Panc1 (cell line): ENCODE results near the gene NUMBL. TPM values are rescaled to one million over a fixed set of nuclear protein-coding genes. Genes with fewer than 3 reads are reported as not detected.

Experiments used
- ATAC-seq: fragments of 200-7000 bp; cut with Tn5 transposase; 2 replicates; pipeline ENCODE4 v1.9.1; 2020; ENCODE audit warnings: mild to moderate bottlenecking, moderate library complexity
- BruUV-seq: library from RNA; stranded (reverse); fragments of 400-500 nt; replicated peaks from 2 replicates; lab custom pipeline; 2021; lab: Mats Ljungman, UMichigan
- CTCF ChIA-PET: fragments of 300-600 bp; sonication (Branson Sonifier 250); formaldehyde crosslinking; loops from one replicate; lab custom pipeline; 2022; ENCODE audit warnings: antibody characterized with exemption; lab: Charles Lee
- POLR2A ChIA-PET: fragments of 300-600 bp; sonication (Branson Sonifier 250); formaldehyde crosslinking; loops from one replicate; lab custom pipeline; 2022; ENCODE audit warnings: antibody characterized with exemption; lab: Charles Lee
- DNase-seq: peaks from one replicate; pipeline ENCODE4 v3.0.0-alpha.2; 2010; ENCODE audit warnings: low read depth, low spot score
- H3K27ac ChIP-seq: 2 replicates; pipeline ENCODE4 v1.5.1; 2011; ENCODE audit warnings: mild to moderate bottlenecking, low read length, inconsistent platforms
- H3K27me3 ChIP-seq: fragments of 200-500 bp; sonication (Bioruptor generic); 2 replicates; pipeline ENCODE4 v1.6.0; 2014; ENCODE audit warnings: low read length, inconsistent platforms; ENCODE audit not compliant: control insufficient read depth, insufficient read depth
- H3K36me3 ChIP-seq: fragments of 200-500 bp; sonication (Bioruptor generic); 2 replicates; pipeline ENCODE4 v1.5.1; 2014; ENCODE audit warnings: inconsistent platforms, mild to moderate bottlenecking, low read length, moderate library complexity; ENCODE audit not compliant: control insufficient read depth, insufficient read depth
- H3K4me1 ChIP-seq: 2 replicates; pipeline ENCODE4 v1.5.1; 2011; ENCODE audit warnings: inconsistent platforms, mild to moderate bottlenecking, low read length, moderate library complexity; ENCODE audit not compliant: control insufficient read depth, insufficient read depth
- H3K4me3 ChIP-seq, 2 experiments: 2 replicates each; pipeline ENCODE4 v1.5.1; 2011 to 2012; ENCODE audit warnings: low read depth in 2 of 2, low read length in 2 of 2, mild to moderate bottlenecking in 2 of 2, inconsistent platforms in 1 of 2, moderate library complexity in 1 of 2
- H3K9me3 ChIP-seq: fragments of 200-500 bp; sonication (Bioruptor generic); 2 replicates; pipeline ENCODE4 v1.5.1; 2014; ENCODE audit warnings: low read depth, mild to moderate bottlenecking, inconsistent platforms, low read length, moderate library complexity; ENCODE audit not compliant: control insufficient read depth, insufficient read depth
- POLR2AphosphoS5 ChIP-seq: IDR thresholded peaks from 2 replicates; pipeline ENCODE4 v1.6.1; 2012; ENCODE audit warnings: mild to moderate bottlenecking, low read depth, low read length, moderate library complexity
- REST ChIP-seq, 2 experiments: IDR thresholded peaks; 2 replicates each; pipeline ENCODE4 v1.6.1; 2011 to 2012; ENCODE audit warnings: low read depth in 2 of 2, control low read depth in 1 of 2, low read length in 1 of 2, mild to moderate bottlenecking in 1 of 2, moderate library complexity in 1 of 2; ENCODE audit not compliant: insufficient read depth in 1 of 2
- SIN3A ChIP-seq: IDR thresholded peaks from 2 replicates; pipeline ENCODE4 v1.6.1; 2012; ENCODE audit warnings: low read depth, mild to moderate bottlenecking, low read length, moderate library complexity, borderline replicate concordance; ENCODE audit not compliant: insufficient read depth
- TCF7L2 ChIP-seq: IDR thresholded peaks from 2 replicates; pipeline ENCODE4 v1.6.1; 2011; ENCODE audit warnings: mild to moderate bottlenecking, low read depth, low read length, inconsistent platforms
- in situ Hi-C: cut with HindIII; loops from 2 replicates; pipeline ENCODE4 v1.10.0; 2016; ENCODE audit warnings: low sequenced_read_pairs, low pct_unique_long_range_greater_than_20kb
- intact Hi-C: fragments of 100-400 bp; cut with micrococcal nuclease; formaldehyde crosslinking; loops from one replicate; pipeline ENCODE4 v1.10.0; 2022; ENCODE audit not compliant: unreplicated experiment
- total RNA-seq: library from RNA; stranded (reverse); gene quantifications from one replicate; pipeline ENCODE4 v1.2.1, GENCODE V29; 2021; ENCODE audit not compliant: unreplicated experiment
- TF ChIP-seq, protein P1 (sequence below): fragments of 450-650 bp; IDR thresholded peaks from 2 replicates; pipeline ENCODE4 v1.5.1; 2017; ENCODE audit warnings: mild to moderate bottlenecking

Gene NUMBL
- total RNA-seq, 1 experiment from 2014 or later = 27.6 TPM

- H3K4me1 ChIP-seq = no peaks in the 10 kb centered on the region
- no peak for TF ChIP-seq REST (IDR thresholded peaks at IDR 0.05; ENCODE audit: insufficient read depth in 1 of 2, low read depth in 2 of 2, low read length in 1 of 2)
- TF ChIP-seq TCF7L2 = no peak
- TF ChIP-seq, protein P1, sequence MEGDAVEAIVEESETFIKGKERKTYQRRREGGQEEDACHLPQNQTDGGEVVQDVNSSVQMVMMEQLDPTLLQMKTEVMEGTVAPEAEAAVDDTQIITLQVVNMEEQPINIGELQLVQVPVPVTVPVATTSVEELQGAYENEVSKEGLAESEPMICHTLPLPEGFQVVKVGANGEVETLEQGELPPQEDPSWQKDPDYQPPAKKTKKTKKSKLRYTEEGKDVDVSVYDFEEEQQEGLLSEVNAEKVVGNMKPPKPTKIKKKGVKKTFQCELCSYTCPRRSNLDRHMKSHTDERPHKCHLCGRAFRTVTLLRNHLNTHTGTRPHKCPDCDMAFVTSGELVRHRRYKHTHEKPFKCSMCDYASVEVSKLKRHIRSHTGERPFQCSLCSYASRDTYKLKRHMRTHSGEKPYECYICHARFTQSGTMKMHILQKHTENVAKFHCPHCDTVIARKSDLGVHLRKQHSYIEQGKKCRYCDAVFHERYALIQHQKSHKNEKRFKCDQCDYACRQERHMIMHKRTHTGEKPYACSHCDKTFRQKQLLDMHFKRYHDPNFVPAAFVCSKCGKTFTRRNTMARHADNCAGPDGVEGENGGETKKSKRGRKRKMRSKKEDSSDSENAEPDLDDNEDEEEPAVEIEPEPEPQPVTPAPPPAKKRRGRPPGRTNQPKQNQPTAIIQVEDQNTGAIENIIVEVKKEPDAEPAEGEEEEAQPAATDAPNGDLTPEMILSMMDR = no peak
- no peak for TF ChIP-seq SIN3A
- TF ChIP-seq POLR2AphosphoS5 = no peak
- in situ Hi-C loops (no loop called here), intact Hi-C loops (no loop called here)
- DNase-seq (no peak), ATAC-seq (no peak)
- no peaks in the 10 kb centered on the region for H3K9me3 ChIP-seq
- ChIA-PET CTCF (no interaction called here), POLR2A (no interaction called here)
- BruUV-seq = no TSS peak
- no peak overlapping the region for H3K4me3 ChIP-seq
- no peaks in the 10 kb centered on the region for H3K36me3 ChIP-seq
- no peaks in the 10 kb centered on the region for H3K27me3 ChIP-seq
- H3K27ac ChIP-seq = no peak overlapping the region
These were observed 15.6 kb upstream of the NUMBL start for GRCh38 chr19:40705950-40706619.

DNA sequence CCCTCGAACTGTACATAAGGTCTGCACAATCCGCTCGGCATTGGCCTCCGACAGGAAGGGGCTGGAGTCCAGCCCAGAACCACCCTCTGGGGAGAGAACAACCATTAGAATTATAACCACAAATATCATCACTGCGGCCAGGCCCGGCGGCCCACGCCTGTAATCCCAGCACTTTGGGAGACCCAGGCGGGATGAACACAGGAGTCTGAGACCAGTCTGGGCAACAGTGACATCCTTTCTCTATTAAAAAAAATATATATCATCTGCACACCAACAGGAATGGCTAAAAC is 14.9 kb upstream of the NUMBL start:
- ATAC-seq (no peak), DNase-seq (no peak)
- intact Hi-C loops = no loop called here
- no peak overlapping the region for H3K27ac ChIP-seq
- in situ Hi-C loops = no loop called here
- no peaks in the 10 kb centered on the region for H3K4me1 ChIP-seq
- no TSS peak for BruUV-seq
- H3K9me3 ChIP-seq = no peaks in the 10 kb centered on the region
- ChIA-PET POLR2A (no interaction called here), CTCF (no interaction called here)
- TF ChIP-seq, protein P1 = no peak
- TF ChIP-seq TCF7L2 (no peak), REST (IDR thresholded peaks at IDR 0.05; ENCODE audit: insufficient read depth in 1 of 2, low read depth in 2 of 2, low read length in 1 of 2) (no peak)
- no peaks in the 10 kb centered on the region for H3K27me3 ChIP-seq
- H3K4me3 ChIP-seq = no peak overlapping the region
- H3K36me3 ChIP-seq = no peaks in the 10 kb centered on the region
